Body of pancreas (tissue), 4 donors: ENCODE data around the gene TPPP.
"Not testable (repeated sequence)": the region's sequence is repeated elsewhere in the genome, so short reads cannot be mapped to it uniquely, and the experiment has no call there.

Experiments used
- POLR2A ChIP-seq, 3 donors: fragments of 450-650 bp; IDR thresholded peaks; one replicate each; pipeline ENCODE4 v1.6.1; 2016; ENCODE audit warnings: antibody characterized with exemption in 3 of 3, mild to moderate bottlenecking in 2 of 3
- TF ChIP-seq, protein P1 (sequence below), 7 experiments: fragments of 450-650 bp in 4 of 7; fragments of 200-600 bp in 3 of 7; sonication (generic) in 3 of 7; IDR thresholded peaks; one replicate each; pipeline ENCODE4 v1.5.1; 2016 to 2019; ENCODE audit warnings: antibody characterized with exemption in 7 of 7

DNA sequence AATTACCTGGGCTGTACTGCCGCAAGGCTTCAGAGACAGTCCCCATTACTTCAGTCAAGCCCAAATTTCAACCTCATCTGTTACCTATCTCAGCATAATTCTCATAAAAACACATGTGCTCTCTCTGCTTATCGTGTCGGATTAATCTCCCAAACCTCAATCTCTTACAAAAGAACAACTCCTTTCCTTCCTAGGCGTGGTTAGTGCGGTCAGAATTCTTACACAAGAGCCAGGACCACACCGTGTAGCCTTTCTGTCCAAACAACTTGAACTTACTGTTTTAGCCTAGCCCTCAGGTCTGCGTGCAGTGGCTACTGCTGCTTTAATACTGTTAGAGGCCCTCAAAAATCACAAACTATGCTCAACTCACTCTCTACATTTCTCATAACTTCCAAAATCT, 13.0 kb upstream of the TPPP start:
- TF ChIP-seq, protein P1, sequence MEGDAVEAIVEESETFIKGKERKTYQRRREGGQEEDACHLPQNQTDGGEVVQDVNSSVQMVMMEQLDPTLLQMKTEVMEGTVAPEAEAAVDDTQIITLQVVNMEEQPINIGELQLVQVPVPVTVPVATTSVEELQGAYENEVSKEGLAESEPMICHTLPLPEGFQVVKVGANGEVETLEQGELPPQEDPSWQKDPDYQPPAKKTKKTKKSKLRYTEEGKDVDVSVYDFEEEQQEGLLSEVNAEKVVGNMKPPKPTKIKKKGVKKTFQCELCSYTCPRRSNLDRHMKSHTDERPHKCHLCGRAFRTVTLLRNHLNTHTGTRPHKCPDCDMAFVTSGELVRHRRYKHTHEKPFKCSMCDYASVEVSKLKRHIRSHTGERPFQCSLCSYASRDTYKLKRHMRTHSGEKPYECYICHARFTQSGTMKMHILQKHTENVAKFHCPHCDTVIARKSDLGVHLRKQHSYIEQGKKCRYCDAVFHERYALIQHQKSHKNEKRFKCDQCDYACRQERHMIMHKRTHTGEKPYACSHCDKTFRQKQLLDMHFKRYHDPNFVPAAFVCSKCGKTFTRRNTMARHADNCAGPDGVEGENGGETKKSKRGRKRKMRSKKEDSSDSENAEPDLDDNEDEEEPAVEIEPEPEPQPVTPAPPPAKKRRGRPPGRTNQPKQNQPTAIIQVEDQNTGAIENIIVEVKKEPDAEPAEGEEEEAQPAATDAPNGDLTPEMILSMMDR (IDR thresholded peaks at IDR 0.05) = not testable (repeated sequence)
- TF ChIP-seq POLR2A (IDR thresholded peaks at IDR 0.05) = not testable (repeated sequence)
